CD14-positive monocyte (primary cell): ENCODE measurements around the gene MRTFA. TPM values are rescaled to one million over a fixed set of nuclear protein-coding genes. Genes with fewer than 3 reads are reported as not detected.

Experiments
- DNase-seq, 3 donors: peaks; one replicate each; pipeline ENCODE4 v3.0.0-alpha.2; 2011 to 2022
- H2AFZ ChIP-seq: 2 replicates; pipeline ENCODE4 v1.6.0; 2012; ENCODE audit warnings: mild to moderate bottlenecking, low read depth, low read length, inconsistent platforms; ENCODE audit not compliant: insufficient read depth, poor library complexity, severe bottlenecking
- H3K27ac ChIP-seq, 2 donors: 1 replicate in 1 of 2; 2 replicates in 1 of 2; pipeline ENCODE4 v1.5.1; 2012 to 2013; ENCODE audit warnings: low read length in 2 of 2, control low read depth in 1 of 2, inconsistent platforms in 1 of 2, low read depth in 1 of 2, mild to moderate bottlenecking in 1 of 2
- H3K27me3 ChIP-seq, 2 donors: one replicate each; pipeline versions ENCODE4 v1.6.0 to v1.6.1; 2011 to 2013; ENCODE audit warnings: low read length in 2 of 2; ENCODE audit not compliant: control insufficient read depth in 2 of 2, insufficient read depth in 2 of 2
- H3K36me3 ChIP-seq, 2 donors: replicated peaks in 1 of 2; 1 replicate in 1 of 2; 2 replicates in 1 of 2; pipeline versions ENCODE4 v1.5.1 to v1.6.1; 2012 to 2013; ENCODE audit warnings: low read length in 2 of 2, control low read depth in 1 of 2, inconsistent platforms in 1 of 2, mild to moderate bottlenecking in 1 of 2; ENCODE audit not compliant: insufficient read depth in 2 of 2, control insufficient read depth in 1 of 2
- H3K4me1 ChIP-seq, 2 donors: 1 replicate in 1 of 2; 2 replicates in 1 of 2; pipeline versions ENCODE4 v1.5.1 to v1.6.1; 2012 to 2013; ENCODE audit warnings: low read length in 2 of 2, control low read depth in 1 of 2, inconsistent platforms in 1 of 2, mild to moderate bottlenecking in 1 of 2, moderate library complexity in 1 of 2; ENCODE audit not compliant: insufficient read depth in 2 of 2, control insufficient read depth in 1 of 2
- H3K4me2 ChIP-seq: replicated peaks from 2 replicates; pipeline ENCODE3; 2012; ENCODE audit warnings: low read length, moderate library complexity, mild to moderate bottlenecking; ENCODE audit not compliant: poor library complexity, severe bottlenecking; ENCODE audit errors: extremely low read depth
- H3K4me3 ChIP-seq, 3 experiments: fragments of 200-600 bp in 1 of 3; sonication (generic) in 1 of 3; replicated peaks in 1 of 3; 1 replicate in 2 of 3; 2 replicates in 1 of 3; pipeline ENCODE4 v1.5.1; 2011 to 2013; ENCODE audit warnings: low read length in 3 of 3, mild to moderate bottlenecking in 3 of 3, control low read depth in 2 of 3, low read depth in 2 of 3, inconsistent platforms in 1 of 3, moderate library complexity in 1 of 3
- H3K79me2 ChIP-seq: 2 replicates; pipeline ENCODE4 v1.6.0; 2012; ENCODE audit warnings: mild to moderate bottlenecking, control low read depth, inconsistent platforms, low read length, moderate library complexity; ENCODE audit not compliant: insufficient read depth
- H3K9ac ChIP-seq: 2 replicates; pipeline ENCODE4 v1.6.0; 2017; ENCODE audit warnings: low read length, mild to moderate bottlenecking; ENCODE audit not compliant: insufficient read depth, poor library complexity, severe bottlenecking
- H3K9me3 ChIP-seq, 2 donors: replicated peaks in 1 of 2; 1 replicate in 1 of 2; 2 replicates in 1 of 2; pipeline versions ENCODE4 v1.5.1 to v1.6.1; 2012 to 2013; ENCODE audit warnings: low read length in 2 of 2, control low read depth in 1 of 2; ENCODE audit not compliant: control insufficient read depth in 1 of 2, insufficient read depth in 1 of 2
- H4K20me1 ChIP-seq: 2 replicates; pipeline ENCODE4 v1.6.0; 2012; ENCODE audit warnings: mild to moderate bottlenecking, low read length, control low read depth, moderate library complexity; ENCODE audit not compliant: insufficient read depth
- H3K27ac Mint-ChIP-seq, 7 donors: one replicate each; pipeline ENCODE4 v1.8.0; 2020; ENCODE audit warnings: mild to moderate bottlenecking in 7 of 7, mixed read lengths in 7 of 7, moderate library complexity in 6 of 7, inconsistent platforms in 2 of 7
- H3K27me3 Mint-ChIP-seq, 3 donors: one replicate each; pipeline ENCODE4 v1.8.0; 2021 to 2022; ENCODE audit warnings: low read depth in 3 of 3, mild to moderate bottlenecking in 3 of 3, mixed read lengths in 3 of 3, moderate library complexity in 3 of 3, inconsistent platforms in 1 of 3
- H3K36me3 Mint-ChIP-seq, 2 donors: one replicate each; pipeline ENCODE4 v1.8.0; 2020; ENCODE audit warnings: mixed read lengths in 2 of 2, inconsistent platforms in 1 of 2, mild to moderate bottlenecking in 1 of 2
- H3K4me1 Mint-ChIP-seq: one replicate; pipeline ENCODE4 v1.8.0; 2020; ENCODE audit warnings: mild to moderate bottlenecking, mixed read lengths
- H3K4me3 Mint-ChIP-seq, 2 donors: one replicate each; pipeline ENCODE4 v1.8.0; 2020; ENCODE audit warnings: mild to moderate bottlenecking in 2 of 2, mixed read lengths in 2 of 2, moderate library complexity in 1 of 2
- H3K9me3 Mint-ChIP-seq, 7 donors: one replicate each; pipeline ENCODE4 v1.8.0; 2020 to 2022; ENCODE audit warnings: mixed read lengths in 7 of 7, mild to moderate bottlenecking in 6 of 7, moderate library complexity in 6 of 7, inconsistent platforms in 2 of 7
- CTCF ChIP-seq: fragments of 200-600 bp; IDR thresholded peaks from one replicate; pipeline ENCODE4 v1.8.0; 2022; ENCODE audit warnings: antibody characterized with exemption, mild to moderate bottlenecking
- WGBS: methylation state at CpG from one replicate; pipeline ENCODE4 v1.1.5; 2013; ENCODE audit warnings: missing lambda C conversion rate; ENCODE audit not compliant: insufficient coverage; 5-methylcytosine and 5-hydroxymethylcytosine counted together
- intact Hi-C, 2 donors: fragments of 100-400 bp; cut with micrococcal nuclease; formaldehyde crosslinking; loops; one replicate each; pipeline versions ENCODE4 v1.15.0 to v1.15.1; 2023
- polyA plus RNA-seq, 3 donors: library from polyadenylated mRNA; depleted of rRNA in 1 of 3; unstranded in 2 of 3; stranded (reverse) in 1 of 3; fragments of 300-500 nt in 2 of 3; fragments of >200 nt in 1 of 3; fragmentation: Illumina TruSeq in 2 of 3; gene quantifications; 1 replicate in 2 of 3; 2 replicates in 1 of 3; pipeline ENCODE4 v1.2.3, GENCODE V29; 2012 to 2021

Gene MRTFA
- polyA plus RNA-seq, 3 donors = 14.1 to 33.8 (median 18.9) TPM

- H3K36me3 ChIP-seq = peaks cover 0 to 4% of the 10 kb centered on the region in 2 donors
- TF ChIP-seq CTCF = no peak
- WGBS = 100% methylated on average over 3 of the region's 5 CpGs
- DNase-seq = no peak
- intact Hi-C loops = no loop called here
- Mint-ChIP-seq H3K9me3 (peaks cover 0 to 6% (median 0%) of the 10 kb centered on the region in 7 donors), H3K4me3 (no peak overlapping the region), H3K36me3 (peaks cover 7 to 15% of the 10 kb centered on the region in 2 donors), H3K4me1 (peaks cover 19% of the 10 kb centered on the region), H3K27ac (no peak overlapping the region), H3K27me3 (no peaks in the 10 kb centered on the region)
- no peaks in the 10 kb centered on the region for H3K9me3 ChIP-seq
- peaks cover 85% of the 10 kb centered on the region for H3K79me2 ChIP-seq
- no peak overlapping the region for H3K4me3 ChIP-seq
- H2AFZ ChIP-seq = no peak overlapping the region
- peaks cover 88% of the 10 kb centered on the region for H4K20me1 ChIP-seq
- no peaks in the 10 kb centered on the region for H3K27me3 ChIP-seq
- peaks cover 15 to 18% of the 10 kb centered on the region in 2 donors for H3K4me1 ChIP-seq
- H3K27ac ChIP-seq = no peak overlapping the region
- H3K9ac ChIP-seq = no peak overlapping the region
- no peak overlapping the region for H3K4me2 ChIP-seq
Observed at GRCh38 chr22:40616578-40616977, 19.9 kb downstream of the MRTFA start.

- H3K79me2 ChIP-seq = peaks cover 88% of the 10 kb centered on the region
Observed at GRCh38 chr22:40613067-40613466, 23.5 kb downstream of the MRTFA start.

More at GRCh38 chr22:40613067-40613466, 23.5 kb downstream of the MRTFA start:
- Histone ChIP-seq H3K27me3 (no peaks in the 10 kb centered on the region), H3K4me3 (no peak overlapping the region), H3K4me1 (no peaks in the 10 kb centered on the region), H3K9me3 (no peaks in the 10 kb centered on the region), H2AFZ (no peak overlapping the region), H3K36me3 (peaks cover 0 to 4% of the 10 kb centered on the region in 2 donors), H3K27ac (no peak overlapping the region), H3K4me2 (no peak overlapping the region), H4K20me1 (peaks cover 91% of the 10 kb centered on the region), H3K9ac (no peak overlapping the region)
- H3K36me3 Mint-ChIP-seq = peaks cover 2 to 14% of the 10 kb centered on the region in 2 donors
- DNase-seq = no peak
- H3K4me1 Mint-ChIP-seq = peaks cover 5% of the 10 kb centered on the region
- no peaks in the 10 kb centered on the region for H3K27me3 Mint-ChIP-seq
- H3K4me3 Mint-ChIP-seq = no peak overlapping the region
- no peak overlapping the region for H3K27ac Mint-ChIP-seq
- TF ChIP-seq CTCF = no peak
- H3K9me3 Mint-ChIP-seq = no peaks in the 10 kb centered on the region
- intact Hi-C loops = no loop called here
